Effector memory CD4-positive, alpha-beta T cell (primary cell): ENCODE results near the gene RBP3.

Experiments
- DNase-seq, 3 donors: peaks; one replicate each; pipeline ENCODE4 v3.0.0-alpha.2; 2020
- H3K27ac ChIP-seq: 2 replicates; pipeline ENCODE4 v1.7.0; 2013; ENCODE audit warnings: mild to moderate bottlenecking, low read length, moderate library complexity; ENCODE audit not compliant: insufficient read depth, poor library complexity, severe bottlenecking
- H3K27me3 ChIP-seq: replicated peaks from 2 replicates; pipeline ENCODE4 v1.7.0; 2013; ENCODE audit warnings: mild to moderate bottlenecking, low read length; ENCODE audit not compliant: insufficient read depth, control insufficient read depth, poor library complexity, severe bottlenecking
- H3K36me3 ChIP-seq: 2 replicates; pipeline ENCODE4 v1.7.0; 2013; ENCODE audit warnings: mild to moderate bottlenecking, low read length, moderate library complexity; ENCODE audit not compliant: control insufficient read depth, insufficient read depth
- H3K4me1 ChIP-seq: 2 replicates; pipeline ENCODE4 v1.7.0; 2013; ENCODE audit warnings: low read length, mild to moderate bottlenecking; ENCODE audit not compliant: control insufficient read depth, insufficient read depth, poor library complexity, severe bottlenecking
- H3K4me3 ChIP-seq: 2 replicates; pipeline ENCODE4 v1.7.0; 2013; ENCODE audit warnings: low read length, low read depth, mild to moderate bottlenecking; ENCODE audit not compliant: insufficient read depth, poor library complexity, severe bottlenecking
- H3K9me3 ChIP-seq: 2 replicates; pipeline ENCODE4 v1.7.0; 2013; ENCODE audit warnings: mild to moderate bottlenecking, low read length, moderate library complexity; ENCODE audit not compliant: control insufficient read depth

Gene RBP3

DNA sequence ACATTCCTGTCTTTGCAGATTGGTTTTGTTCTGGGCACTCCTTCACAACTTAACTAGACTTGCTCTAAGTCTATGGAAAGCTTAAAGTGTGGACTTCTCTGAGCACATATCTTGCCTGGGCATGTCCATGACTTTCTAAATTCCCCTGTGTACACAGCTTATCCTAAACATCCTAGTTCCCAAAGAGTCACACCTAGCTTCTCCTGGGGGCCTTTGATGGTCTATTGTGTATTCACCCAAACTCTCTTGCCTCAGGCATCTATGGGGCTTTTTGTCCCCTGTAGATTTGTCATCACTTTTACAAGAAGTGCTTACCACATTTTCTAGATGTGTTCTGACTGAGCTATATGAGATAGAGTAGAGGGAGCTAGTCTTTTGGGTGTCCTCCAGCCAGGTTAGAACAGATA is 48.2 kb downstream of the RBP3 start:
- Histone ChIP-seq H3K27me3 (no peaks in the 10 kb centered on the region), H3K4me3 (no peak overlapping the region), H3K4me1 (no peaks in the 10 kb centered on the region), H3K9me3 (no peaks in the 10 kb centered on the region), H3K36me3 (no peaks in the 10 kb centered on the region), H3K27ac (no peak overlapping the region)
- no peak for DNase-seq

DNA sequence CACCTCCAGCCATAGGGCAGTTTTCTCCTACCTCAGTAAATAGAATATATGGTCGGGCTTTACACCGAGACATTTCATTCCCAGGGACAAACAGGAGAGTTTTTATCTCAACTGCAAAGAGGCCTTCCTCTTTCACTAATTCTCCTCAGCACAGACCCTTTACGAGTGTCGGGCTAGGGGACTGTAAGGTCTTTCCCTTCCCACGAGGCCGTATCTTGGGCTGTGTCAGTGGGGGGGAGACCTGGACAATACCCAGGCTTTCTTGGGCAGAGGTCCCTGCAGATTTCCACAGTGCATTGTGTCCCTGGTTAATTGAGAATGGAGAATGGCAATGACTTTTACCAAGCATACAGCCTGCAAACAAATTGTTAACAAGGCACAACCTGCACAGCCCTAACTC is 49.1 kb downstream of the RBP3 start:
- no peaks in the 10 kb centered on the region for H3K9me3 ChIP-seq
- no peak overlapping the region for H3K27ac ChIP-seq
- no peaks in the 10 kb centered on the region for H3K4me1 ChIP-seq
- no peaks in the 10 kb centered on the region for H3K36me3 ChIP-seq
- DNase-seq = no peak
- no peak overlapping the region for H3K4me3 ChIP-seq
- H3K27me3 ChIP-seq = no peaks in the 10 kb centered on the region

DNA sequence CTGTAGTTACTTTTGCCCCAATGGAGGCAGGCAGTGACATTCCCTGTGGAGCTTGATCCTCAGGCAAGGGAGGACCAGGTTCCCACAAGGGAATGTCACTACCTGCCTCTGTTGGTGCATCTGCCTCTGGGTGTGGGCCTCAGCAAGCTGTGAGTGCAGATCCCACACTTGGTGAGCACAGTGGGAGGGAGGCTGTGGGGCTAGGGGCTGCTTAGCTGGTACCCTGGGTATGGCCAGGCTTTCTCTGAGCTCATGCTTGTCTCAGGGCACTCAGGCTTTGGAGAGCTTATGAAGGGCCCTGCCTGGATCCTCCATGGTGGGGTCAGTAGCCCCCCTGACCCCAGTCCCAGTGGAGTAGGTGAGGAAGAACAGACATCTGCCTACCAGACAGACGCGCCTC is 52.1 kb downstream of the RBP3 start:
- H3K4me3 ChIP-seq = no peak overlapping the region
- H3K36me3 ChIP-seq = no peaks in the 10 kb centered on the region
- H3K9me3 ChIP-seq = no peaks in the 10 kb centered on the region
- DNase-seq = no peak
- H3K27me3 ChIP-seq = no peaks in the 10 kb centered on the region
- no peaks in the 10 kb centered on the region for H3K4me1 ChIP-seq
- no peak overlapping the region for H3K27ac ChIP-seq

DNA sequence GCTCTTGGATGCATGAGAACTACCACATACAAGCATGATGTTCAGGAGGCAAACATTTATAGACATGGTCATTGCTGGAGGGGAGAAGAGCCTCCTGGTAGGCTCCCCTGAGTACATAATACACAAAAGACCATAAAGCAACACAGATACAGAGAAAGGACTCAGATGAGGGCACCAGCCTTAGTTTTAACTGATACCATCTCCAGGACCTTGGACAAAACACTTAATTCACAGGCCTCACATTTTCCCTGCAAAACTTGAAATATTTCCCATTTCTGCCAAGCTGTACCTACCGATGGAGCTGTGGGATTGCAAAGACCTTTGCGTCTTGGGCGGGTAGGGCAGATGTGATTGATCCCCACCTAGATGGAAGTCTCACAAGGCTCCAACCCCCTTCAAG is 52.6 kb downstream of the RBP3 start:
- Histone ChIP-seq H3K27me3 (no peaks in the 10 kb centered on the region), H3K4me1 (no peaks in the 10 kb centered on the region), H3K9me3 (no peaks in the 10 kb centered on the region), H3K4me3 (no peak overlapping the region), H3K27ac (no peak overlapping the region), H3K36me3 (no peaks in the 10 kb centered on the region)
- DNase-seq = no peak

DNA sequence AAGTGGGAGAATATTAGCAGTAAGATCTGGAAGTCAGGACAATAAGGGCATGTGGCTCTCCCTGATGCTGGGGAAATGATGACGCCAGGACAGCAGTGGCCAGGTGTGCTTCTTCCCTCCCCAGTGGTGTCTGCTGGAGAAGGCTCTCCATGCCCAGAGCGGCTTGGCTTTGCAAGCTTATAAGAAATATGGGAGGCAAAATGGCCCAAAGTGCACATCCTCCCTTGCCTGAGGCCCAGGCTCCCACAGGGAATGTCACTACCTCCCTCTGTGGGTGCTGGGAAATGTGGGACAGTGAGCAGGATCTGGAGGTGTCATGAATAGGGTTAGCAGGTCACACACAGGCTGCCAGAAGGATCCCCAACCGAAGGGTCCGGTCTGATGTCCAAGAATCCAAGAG is 53.0 kb downstream of the RBP3 start:
- Histone ChIP-seq H3K4me3 (no peak overlapping the region), H3K4me1 (no peaks in the 10 kb centered on the region), H3K27ac (no peak overlapping the region), H3K9me3 (no peaks in the 10 kb centered on the region), H3K36me3 (no peaks in the 10 kb centered on the region), H3K27me3 (no peaks in the 10 kb centered on the region)
- no peak for DNase-seq

DNA sequence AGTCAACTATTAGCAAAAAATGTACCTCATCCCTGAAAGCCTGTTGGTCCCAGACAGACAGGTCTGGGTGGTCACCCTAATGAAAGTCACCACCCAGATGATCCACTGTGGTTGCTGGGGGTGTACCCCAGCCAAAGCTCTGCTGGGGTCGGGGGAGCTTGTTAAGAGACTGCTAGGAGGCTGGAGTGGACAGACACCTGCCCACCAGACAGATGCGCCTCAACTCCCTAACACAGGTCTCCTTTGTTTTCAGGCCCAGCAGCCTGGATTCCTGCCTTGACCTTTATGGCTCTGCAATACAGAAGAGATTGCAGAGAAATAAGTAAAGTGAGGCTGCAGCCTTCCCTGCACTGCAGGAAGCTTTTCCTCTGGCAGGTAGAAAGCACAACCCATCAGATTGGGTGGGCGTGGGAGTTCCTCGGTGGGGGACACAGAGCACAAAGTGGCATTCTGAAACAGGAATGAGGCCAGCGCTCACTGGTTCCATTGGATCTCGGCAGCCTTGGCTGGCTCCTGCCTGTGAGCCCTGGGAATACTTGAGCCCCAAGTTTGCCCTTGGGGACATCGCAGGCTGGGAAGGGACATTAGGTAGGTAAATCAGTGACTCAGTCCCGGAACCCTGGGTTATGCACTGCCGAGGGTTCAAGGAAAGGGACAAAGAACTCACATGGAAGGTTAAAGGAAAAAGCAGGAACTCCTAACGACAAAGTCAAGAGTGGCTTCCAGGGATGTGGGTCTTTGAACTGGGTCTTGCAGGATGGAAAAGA is 53.9 kb downstream of the RBP3 start:
- Histone ChIP-seq H3K9me3 (no peaks in the 10 kb centered on the region), H3K27me3 (no peaks in the 10 kb centered on the region), H3K4me1 (no peaks in the 10 kb centered on the region), H3K36me3 (no peaks in the 10 kb centered on the region), H3K4me3 (no peak overlapping the region), H3K27ac (no peak overlapping the region)
- no peak for DNase-seq

DNA sequence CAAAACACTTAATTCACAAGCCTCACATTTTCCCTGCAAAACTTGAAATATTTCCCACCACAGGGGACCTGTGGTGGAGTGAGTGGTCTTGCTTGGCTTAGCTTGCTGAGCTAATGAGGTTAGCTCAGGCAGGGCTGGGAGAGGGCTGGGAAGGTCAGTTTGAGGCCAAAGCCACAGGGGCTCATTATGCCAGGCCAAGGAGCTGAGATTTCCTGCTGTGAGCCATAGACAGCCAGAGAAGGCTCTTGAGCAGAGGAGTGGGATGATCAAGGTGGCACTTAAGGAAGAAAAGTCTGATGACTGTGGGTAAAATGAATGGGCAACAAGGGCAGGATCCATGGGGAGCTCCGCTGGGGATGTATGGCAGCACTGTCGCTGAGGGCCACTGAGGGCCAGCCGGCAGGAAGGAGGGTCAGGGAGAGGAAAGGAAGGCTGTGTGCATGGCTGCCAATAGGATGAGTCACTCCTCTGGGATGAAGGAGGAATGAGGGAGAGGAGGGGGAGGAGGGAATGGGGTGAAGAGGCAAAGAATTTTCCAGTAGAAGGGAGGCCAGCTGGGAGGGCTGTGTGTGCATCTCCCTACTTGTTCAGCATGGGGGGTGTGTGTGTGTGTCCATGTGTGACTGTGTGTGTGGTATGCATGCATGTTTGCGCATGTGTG is 54.6 kb downstream of the RBP3 start:
- H3K27ac ChIP-seq = no peak overlapping the region
- no peak overlapping the region for H3K4me3 ChIP-seq
- DNase-seq = no peak

DNA sequence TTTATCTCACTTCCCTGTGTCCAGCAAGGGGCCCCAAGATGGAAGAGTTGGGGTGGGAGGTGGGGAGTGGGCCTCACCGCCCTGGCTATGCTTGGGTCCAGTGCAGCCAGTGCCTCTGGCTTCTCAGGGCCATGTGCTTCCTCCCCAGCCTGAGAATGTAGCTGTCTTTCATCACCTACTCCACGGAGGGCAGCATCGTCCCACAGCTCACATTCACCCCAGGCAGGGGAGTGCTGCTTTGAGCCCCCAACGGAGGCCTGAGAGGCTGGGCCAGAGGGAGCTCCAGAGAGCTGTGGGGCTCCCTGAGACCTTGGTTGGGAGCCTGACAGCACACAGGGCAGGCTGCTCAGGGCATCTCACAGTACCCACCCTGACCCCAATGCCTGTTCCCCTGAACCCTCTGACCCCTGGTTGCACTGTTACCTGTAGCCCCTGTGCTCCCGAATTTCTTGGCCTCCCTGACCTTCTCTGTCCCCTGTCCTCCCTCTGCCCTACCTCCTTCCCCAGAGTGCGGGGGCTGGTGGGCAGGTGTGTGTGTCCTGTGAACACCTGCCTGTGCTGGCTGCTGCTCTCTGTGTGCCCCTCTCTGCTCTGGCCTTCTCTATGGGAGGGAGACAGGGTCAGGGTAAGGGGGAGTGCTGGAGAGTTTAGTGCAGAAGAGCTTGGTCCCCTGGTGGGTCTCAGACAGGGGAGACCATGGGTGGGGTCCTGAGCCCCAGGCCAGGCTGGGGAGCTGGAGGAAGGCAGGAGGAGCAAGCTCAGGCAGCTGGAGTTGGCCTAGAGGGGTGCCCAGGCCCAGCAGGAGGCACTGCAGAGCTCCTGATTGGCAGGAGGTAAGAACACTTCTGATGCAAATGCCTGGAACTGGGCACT is 55.5 kb downstream of the RBP3 start:
- Histone ChIP-seq H3K27ac (no peak overlapping the region), H3K4me3 (no peak overlapping the region), H3K4me1 (no peaks in the 10 kb centered on the region), H3K27me3 (no peaks in the 10 kb centered on the region), H3K36me3 (no peaks in the 10 kb centered on the region), H3K9me3 (no peaks in the 10 kb centered on the region)
- no peak for DNase-seq

More for the DNA sequence above, 54.6 kb downstream of the RBP3 start:
- no peaks in the 10 kb centered on the region for H3K9me3 ChIP-seq
- no peaks in the 10 kb centered on the region for H3K36me3 ChIP-seq
- no peaks in the 10 kb centered on the region for H3K27me3 ChIP-seq
- H3K4me1 ChIP-seq = no peaks in the 10 kb centered on the region

DNA sequence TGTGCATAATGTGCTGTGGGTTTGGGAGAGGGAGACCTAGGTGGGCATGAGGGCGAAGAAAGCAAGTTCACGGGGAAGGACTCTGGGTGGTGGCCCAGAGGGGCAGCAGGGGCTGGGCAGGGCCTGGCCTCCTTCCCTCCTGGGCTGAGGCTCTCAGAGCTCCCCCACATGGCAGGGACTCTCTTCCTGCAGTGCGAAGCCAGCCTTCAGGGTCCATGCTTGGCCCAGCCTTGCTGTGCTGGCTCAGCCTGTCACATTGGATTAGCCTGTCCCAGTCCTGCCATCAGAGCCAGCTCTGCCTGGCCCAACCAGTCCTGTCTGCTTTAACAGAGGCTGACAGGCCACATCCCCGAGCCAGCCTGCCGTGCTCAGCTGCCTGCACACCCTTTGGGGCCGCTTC is 56.3 kb downstream of the RBP3 start:
- Histone ChIP-seq H3K9me3 (no peaks in the 10 kb centered on the region), H3K4me3 (no peak overlapping the region), H3K27ac (no peak overlapping the region), H3K4me1 (no peaks in the 10 kb centered on the region), H3K36me3 (no peaks in the 10 kb centered on the region), H3K27me3 (no peaks in the 10 kb centered on the region)
- DNase-seq = no peak

DNA sequence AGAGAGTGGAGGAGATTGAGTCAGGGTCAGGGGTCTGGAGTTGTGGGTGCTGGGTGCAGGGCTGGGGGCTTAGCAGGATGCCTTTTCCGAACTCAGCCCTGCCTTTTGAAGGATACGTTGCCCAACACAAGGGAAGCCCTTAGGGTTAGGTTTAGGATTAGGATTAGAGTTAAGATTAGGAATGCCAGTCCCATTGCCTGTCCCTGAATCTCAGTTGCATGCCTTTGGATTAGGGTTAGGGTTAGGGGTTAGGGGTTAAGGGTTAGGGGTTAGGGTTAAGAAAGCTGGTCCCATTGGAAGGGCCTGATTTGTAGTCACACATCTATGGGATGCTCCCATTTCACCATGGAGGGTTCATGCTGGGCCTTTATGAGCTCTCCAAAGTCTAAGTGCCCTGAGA is 56.8 kb downstream of the RBP3 start:
- Histone ChIP-seq H3K4me3 (no peak overlapping the region), H3K9me3 (no peaks in the 10 kb centered on the region), H3K27me3 (no peaks in the 10 kb centered on the region), H3K36me3 (no peaks in the 10 kb centered on the region), H3K4me1 (no peaks in the 10 kb centered on the region), H3K27ac (no peak overlapping the region)
- no peak for DNase-seq
